HG03521 (cell line): ENCODE measurements around the gene KRTDAP.

Source experiments
- ATAC-seq: cut with Tn5 transposase; IDR thresholded peaks from one replicate; pipeline ENCODE4 v1.9.1; 2021; ENCODE audit warnings: mild to moderate bottlenecking, moderate library complexity; ENCODE audit not compliant: unreplicated experiment

KRTDAP gene

DNA sequence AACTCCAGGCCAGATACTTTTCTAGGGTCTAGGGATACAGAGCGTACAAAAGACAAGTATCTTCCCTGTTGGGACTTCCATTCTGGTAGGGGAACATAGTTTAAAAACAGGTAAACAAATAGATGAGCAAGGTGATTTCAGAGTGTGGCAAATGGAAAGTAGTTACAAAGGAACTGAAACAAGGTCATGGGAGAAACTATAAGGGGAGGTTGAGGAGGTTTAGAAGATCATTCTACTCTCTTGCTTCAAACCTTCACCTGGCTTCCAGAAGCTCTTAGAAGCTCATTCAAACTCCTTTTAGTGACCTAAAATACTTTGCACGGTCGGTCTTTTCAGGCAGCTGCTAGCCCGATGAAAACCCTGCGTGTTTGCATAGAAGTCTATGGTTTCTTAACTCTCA is 33.1 kb downstream of the KRTDAP start:
- ATAC-seq, result no peak

DNA sequence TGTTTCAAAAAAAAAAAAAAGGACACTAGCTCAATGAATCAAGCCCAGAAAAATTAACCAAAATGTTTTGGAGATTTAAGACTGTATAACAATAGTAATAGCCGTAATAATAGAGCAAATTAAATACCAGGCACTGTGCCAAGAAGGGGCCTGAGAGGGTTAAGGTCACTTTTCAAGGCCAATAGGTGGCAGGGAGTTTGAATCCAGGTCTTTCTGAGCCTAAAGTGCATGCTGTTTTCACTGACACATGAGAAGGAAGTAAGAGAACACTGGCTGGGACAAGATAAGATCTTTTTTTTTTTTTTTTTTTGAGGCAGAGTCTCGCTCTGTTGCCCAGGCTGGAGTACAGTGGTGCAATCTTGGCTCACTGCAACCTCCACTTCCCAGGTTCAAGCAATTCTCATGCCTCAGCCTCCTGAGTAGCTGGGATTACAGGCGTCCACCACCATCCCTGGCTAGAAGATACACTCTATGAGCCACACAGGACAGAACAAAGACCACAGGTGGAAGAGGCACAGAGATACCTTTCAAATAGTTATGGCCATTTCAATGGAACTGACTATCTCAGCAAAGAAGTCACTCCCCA is 34.6 kb downstream of the KRTDAP start:
- no peak for ATAC-seq

DNA sequence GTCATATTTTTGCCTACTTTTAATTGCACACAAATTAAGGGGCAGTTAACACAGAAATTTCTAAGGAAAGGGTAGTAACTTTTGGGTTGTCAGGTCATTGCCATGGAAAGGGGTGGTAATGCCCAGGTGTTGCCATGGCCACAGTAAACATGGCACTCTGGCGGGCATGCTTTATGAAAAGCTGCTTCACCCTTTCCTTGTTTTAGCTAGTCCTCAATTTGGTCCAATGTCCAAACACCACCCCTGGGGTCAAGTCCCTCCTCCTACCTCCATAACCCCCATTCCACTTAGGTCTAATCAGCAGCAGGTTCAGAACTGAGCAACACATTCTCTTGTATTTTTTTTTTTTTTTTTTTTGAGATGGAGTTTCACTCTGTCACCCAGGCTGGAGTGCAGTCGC is 35.6 kb downstream of the KRTDAP start:
- no peak for ATAC-seq

DNA sequence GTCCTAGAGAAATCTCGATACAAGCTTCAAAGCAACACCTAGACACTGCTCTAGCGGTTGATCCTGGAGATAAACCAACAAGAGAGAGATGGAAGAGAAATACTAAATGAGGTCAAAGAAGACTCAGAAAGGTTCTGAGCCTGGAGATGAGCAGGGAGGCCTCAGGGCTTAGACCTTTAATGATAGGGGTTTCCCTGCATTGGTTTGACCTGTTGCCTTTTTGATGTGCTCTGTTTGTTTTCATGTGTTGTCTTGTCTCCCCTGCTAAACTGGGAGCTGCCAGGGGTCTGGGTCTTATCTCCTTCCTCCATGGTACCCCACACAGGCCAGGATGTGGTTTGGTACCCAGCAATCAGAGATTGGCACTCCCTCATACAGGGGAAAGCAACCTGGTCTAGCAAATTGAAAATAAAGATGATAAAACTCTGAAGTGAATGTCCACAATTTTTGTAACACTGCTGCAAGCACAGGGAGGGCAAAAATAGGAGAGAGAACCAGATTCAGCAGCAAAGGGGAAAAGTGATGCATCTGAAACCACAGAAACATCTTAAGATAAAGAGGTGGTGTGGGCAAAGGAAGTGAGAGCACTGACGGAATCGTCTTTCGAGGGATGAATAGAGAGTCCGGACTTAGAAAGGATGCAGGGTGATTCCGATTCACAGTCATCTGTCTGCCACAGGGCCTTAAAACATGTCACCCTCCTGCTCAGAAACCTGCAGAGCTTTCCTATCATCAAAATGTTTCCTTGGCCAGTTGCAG is 38.7 kb downstream of the KRTDAP start:
- no peak for ATAC-seq

DNA sequence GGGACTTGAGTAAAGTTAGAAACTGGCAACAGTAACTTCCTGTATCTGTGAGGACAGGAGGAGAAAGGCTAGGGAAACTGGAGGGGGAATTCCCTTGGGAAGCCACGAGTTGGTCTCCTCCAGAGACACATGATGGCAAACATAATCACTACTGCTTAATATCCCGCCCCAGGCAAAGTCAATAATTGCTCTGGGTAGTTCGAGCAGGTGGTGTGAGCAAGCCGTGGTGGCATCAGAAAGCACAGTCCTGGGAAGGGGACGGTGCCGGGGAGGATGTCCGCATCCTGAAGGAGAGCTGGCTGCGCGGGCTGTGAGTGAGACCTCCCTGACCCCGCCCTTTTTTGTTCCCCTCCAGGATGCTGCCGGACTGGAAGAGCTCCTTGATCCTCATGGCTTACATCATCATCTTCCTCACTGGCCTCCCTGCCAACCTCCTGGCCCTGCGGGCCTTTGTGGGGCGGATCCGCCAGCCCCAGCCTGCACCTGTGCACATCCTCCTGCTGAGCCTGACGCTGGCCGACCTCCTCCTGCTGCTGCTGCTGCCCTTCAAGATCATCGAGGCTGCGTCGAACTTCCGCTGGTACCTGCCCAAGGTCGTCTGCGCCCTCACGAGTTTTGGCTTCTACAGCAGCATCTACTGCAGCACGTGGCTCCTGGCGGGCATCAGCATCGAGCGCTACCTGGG is 40.8 kb downstream of the KRTDAP start:
- ATAC-seq, result no peak

DNA sequence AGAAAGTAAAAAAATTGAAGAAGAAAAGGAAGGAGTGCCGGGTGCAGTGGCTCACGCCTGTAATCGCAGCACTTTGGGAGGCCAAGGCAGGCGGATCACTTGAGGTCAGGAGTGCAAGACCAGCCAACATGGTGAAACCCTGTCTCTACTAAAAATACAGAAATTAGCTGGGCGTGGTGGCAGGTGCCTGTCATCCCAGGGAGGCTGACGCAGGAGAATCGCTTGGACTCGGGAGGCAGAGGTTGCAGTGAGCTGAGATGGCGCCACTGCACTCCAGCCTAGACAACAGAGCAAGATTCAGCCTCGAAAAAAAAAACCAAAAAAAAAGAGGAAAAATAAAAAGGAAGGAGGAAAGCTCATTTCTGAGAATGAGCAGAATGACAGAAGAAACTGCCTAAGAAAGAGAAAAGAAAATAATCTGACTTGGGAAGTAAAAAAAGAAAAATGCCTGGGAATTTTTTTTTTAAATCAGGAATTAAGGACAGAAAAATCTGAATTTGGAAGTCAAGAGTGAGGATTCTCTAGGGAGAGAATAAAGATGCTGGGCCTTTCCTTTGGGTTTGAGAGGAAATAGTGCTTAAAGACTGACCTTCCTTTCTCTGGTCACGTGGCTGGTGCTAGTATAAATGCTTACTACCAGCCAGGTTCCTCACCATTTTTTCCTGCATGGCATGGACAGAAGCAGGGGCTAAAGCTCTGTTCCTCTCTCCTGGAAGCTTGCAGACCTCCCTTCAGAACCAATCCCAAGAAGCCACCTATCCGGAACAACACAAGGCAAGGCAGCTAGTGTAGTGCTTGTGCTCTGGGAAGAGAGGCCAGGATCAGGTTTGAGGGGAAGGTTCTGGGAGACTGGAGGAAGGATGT is 42.4 kb downstream of the KRTDAP start, which contains the start of gene FFAR2:
TSS of gene FFAR2 (plus strand) at position 652 of the 864 bp plus-strand sequence. CDS start 1,458 bp downstream, outside the sequence.
- no peak for ATAC-seq

DNA sequence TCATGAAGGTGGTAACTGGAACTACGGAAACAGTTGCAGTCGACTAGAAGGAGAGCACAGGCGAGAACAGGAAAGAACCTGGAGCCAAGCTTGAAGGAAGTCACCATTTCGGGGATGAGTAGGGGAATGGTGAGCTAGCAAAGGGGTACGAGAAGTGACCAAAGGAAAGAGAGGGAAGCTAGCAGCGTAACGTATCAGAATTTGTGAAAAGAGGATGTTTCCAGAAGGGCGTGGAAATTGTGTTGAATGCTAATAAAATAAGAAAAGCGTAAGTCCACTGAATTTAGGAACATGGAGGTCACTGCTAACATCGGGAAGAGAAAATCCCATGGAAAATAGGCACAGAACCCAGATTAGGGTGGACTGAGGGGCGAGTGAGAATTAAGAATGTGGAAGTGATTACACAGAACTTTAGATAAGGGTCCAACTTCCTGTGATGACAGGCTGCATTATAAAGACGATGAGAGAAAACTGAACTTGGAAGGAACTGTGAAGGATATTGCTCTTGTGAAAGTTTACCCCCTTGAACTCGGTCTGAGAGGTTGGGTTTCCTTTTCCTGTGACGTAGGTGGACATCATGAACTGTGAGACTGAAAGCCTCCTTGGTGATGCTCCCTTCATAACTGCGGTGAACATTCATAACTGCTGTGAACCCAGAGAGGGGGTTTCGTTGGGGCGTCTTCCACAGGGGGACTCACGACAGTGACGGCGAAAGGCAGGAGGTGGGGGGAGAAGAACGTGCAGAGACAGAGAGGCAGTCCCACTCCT is 44.3 kb downstream of the KRTDAP start:
- ATAC-seq, result no peak

DNA sequence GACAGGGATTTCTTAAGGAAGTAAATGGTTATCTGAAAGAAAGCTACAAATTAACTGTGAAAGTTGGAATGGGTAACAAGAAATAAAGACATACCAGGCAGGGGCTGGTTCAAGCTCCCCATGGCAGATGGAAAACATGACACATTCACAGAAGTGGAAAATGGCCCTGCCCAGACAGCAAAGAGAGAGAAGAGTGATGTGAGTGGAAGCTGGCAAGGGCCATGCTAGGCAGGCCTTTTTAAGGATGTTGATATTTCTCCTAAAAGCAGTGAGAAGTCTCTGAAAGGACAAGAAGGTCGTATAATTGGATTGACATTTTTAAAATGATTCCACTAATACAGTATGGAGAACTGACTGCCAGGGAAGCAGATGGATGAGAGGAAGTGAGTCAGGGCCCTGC is 45.5 kb downstream of the KRTDAP start:
- no peak for ATAC-seq

DNA sequence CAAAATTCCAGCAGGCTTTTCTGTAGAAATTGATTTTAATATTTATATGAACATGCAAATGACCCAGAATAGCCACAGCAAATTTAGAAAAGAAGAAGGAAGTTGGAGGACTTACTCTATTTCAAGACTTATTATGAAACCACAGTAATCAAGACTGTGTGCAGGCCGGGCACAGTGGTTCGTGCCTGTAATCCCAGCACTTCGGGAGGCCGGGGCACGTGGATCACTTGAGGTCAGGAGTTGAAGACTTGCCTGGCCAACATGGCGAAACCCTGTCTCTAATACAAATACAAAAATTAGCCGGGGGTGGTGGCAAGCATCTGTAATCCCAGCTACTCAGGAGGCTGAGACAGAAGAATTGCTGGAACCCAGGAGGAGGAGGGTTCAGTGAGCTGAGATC is 48.2 kb downstream of the KRTDAP start:
- ATAC-seq, result no peak

DNA sequence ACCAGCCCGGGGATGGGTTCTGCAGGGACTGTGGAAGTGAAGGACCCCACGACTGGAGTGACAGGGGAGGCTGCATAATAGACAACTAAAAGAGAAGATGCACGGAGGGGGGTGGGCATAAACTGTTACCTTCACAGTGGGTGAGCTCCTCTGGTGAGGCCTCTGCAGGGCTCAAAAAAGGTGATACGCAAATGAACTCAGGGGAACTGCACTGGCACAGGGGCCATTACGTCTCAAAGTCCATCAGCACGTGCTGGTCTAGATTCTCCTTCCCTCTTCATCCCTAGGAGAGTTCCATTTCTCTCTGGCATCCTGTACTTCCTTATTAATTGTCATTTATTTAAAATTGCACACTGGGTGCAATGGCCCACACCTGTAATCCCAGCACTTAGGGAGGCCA is 50.3 kb downstream of the KRTDAP start:
- ATAC-seq, result no peak

DNA sequence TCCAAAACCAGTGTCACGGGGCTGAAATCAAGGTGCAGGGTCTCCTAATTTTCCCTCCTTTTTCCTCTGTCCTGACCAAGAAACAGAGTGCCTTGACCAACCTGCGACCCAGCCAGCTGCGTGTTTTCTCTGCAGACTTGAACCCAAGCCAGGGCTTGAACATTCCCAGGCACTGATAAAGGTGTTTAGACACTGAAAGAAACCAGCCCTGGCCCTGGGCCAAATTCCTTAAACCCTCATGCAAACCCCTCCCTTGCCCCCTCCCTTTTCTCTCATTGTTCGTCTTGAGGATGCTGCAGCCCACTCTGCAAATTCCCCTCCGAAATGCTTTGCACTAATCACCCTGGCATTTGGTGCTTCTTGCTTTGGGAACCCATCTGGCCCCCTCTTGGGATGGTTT is 51.7 kb downstream of the KRTDAP start:
- ATAC-seq, result no peak

DNA sequence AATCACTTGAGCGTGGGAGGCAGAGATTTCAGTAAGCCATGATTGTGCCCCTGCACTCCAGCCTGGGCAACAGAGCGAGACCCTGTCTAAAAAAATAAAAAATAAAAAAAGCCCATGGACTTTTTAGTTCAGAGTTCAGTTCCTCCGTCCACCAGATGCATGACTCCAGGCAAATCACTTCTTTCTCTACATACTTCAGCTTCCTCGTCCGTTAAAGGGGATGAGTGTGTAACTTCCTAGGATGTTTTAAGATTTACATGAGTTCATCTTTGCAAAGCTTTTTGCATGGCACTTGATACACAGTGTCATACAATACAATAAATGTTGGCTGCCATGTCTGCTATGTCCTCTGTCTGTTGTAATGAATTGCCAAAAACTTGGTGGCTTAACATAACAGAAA is 52.2 kb downstream of the KRTDAP start:
- no peak for ATAC-seq

DNA sequence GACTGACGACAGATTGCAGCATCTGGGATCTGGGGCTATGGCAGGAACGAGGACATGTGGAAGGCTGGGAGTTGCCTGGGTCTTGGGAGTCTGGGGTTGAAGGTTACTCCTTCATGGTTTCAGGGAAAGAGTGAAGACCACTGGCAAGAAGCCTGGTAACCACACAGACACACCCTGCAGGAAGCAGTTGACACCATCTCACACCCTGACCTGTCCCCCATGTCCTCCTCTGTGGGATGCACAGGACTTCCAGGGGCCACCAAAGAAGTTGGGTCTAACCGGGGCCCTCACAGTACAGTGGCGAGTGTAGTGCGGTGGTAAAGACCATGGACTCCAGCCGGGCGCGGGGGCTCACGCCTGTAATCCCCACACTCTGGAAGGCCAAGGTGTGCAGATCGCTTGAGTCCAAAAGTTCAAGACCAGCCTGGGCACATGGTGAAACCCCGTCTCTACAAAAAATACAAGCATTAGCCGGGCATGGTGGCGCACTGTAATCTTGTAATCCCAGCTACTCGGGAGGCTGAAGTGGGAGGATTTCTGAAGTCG is 52.8 kb downstream of the KRTDAP start:
- ATAC-seq, result no peak
